HEK293T (cell line): ENCODE results near the gene G0S2.

Experiments used
- ARNT ChIP-seq: fragments of 450-650 bp; IDR thresholded peaks from 2 replicates; pipeline ENCODE4 v1.6.1; 2017; ENCODE audit warnings: mild to moderate bottlenecking
- BHLHE40 ChIP-seq: fragments of 450-650 bp; IDR thresholded peaks from 2 replicates; pipeline ENCODE4 v1.6.1; 2016; ENCODE audit warnings: mild to moderate bottlenecking, moderate library complexity, borderline replicate concordance
- CTBP1 ChIP-seq: fragments of 450-650 bp; IDR thresholded peaks from 2 replicates; pipeline ENCODE4 v1.6.1; 2016; ENCODE audit warnings: borderline replicate concordance
- FOXA1 ChIP-seq: fragments of 450-650 bp; IDR thresholded peaks from 2 replicates; pipeline ENCODE4 v1.6.1; 2016; ENCODE audit warnings: mild to moderate bottlenecking
- FOXM1 ChIP-seq: fragments of 450-650 bp; IDR thresholded peaks from 2 replicates; pipeline ENCODE4 v1.6.1; 2017; ENCODE audit warnings: mild to moderate bottlenecking, borderline replicate concordance
- LEF1 ChIP-seq: fragments of 450-650 bp; IDR thresholded peaks from 2 replicates; pipeline ENCODE4 v1.6.1; 2017; ENCODE audit warnings: mild to moderate bottlenecking, borderline replicate concordance
- PKNOX1 ChIP-seq: fragments of 450-650 bp; IDR thresholded peaks from 2 replicates; pipeline ENCODE4 v1.6.1; 2016
- SP1 ChIP-seq: fragments of 450-650 bp; IDR thresholded peaks from 2 replicates; pipeline ENCODE4 v1.6.1; 2017
- SUZ12 ChIP-seq: fragments of 450-650 bp; IDR thresholded peaks from 2 replicates; pipeline ENCODE4 v1.6.1; 2016; ENCODE audit warnings: mild to moderate bottlenecking
- ZNF384 ChIP-seq: fragments of 450-650 bp; IDR thresholded peaks from 2 replicates; pipeline ENCODE4 v1.6.1; 2016

GRCh38 chr1:209673631-209674417 lies 1.4 kb upstream of the G0S2 start:
- no peak for TF ChIP-seq SUZ12
- no peak for TF ChIP-seq SP1
- no peak for TF ChIP-seq PKNOX1
- TF ChIP-seq LEF1: no peak
- TF ChIP-seq BHLHE40: no peak
- TF ChIP-seq ARNT: no peak
- TF ChIP-seq CTBP1: no peak
- TF ChIP-seq ZNF384: no peak
- no peak for TF ChIP-seq FOXA1
- TF ChIP-seq FOXM1: no peak
